Caco-2 (cell line): ENCODE results near the gene ATF6. TPM values are rescaled to one million over a fixed set of nuclear protein-coding genes. Genes with fewer than 3 reads are reported as not detected.
A peak's percentile ranks its signal among the peaks of the same experiment; 100 is the strongest.

Experiments
- BruUV-seq: library from RNA; stranded (reverse); fragments of 400-500 nt; replicated peaks from 2 replicates; lab custom pipeline; 2021; lab: Mats Ljungman, UMichigan
- CTCF ChIA-PET: fragments of 300-600 bp; sonication (Branson Sonifier 250); formaldehyde crosslinking; loops from one replicate; lab custom pipeline; 2022; ENCODE audit warnings: antibody characterized with exemption; lab: Charles Lee
- POLR2A ChIA-PET: fragments of 300-600 bp; sonication (Branson Sonifier 250); formaldehyde crosslinking; loops from one replicate; lab custom pipeline; 2022; ENCODE audit warnings: antibody characterized with exemption; lab: Charles Lee
- DNase-seq, 2 experiments: peaks; one replicate each; pipeline versions ENCODE4 v3.0.0 to v3.0.0-alpha.2; 2020 to 2022
- H3K27me3 ChIP-seq: replicated peaks from 2 replicates; pipeline ENCODE4 v1.6.0; 2011; ENCODE audit warnings: low read length; ENCODE audit not compliant: control insufficient read depth, insufficient read depth
- H3K36me3 ChIP-seq: 2 replicates; pipeline ENCODE4 v1.5.1; 2011; ENCODE audit warnings: low read length; ENCODE audit not compliant: control insufficient read depth, insufficient read depth
- H3K4me1 ChIP-seq: fragments of 250-450 bp; sonication (Bioruptor Pico); 2 replicates; pipeline ENCODE4 v1.5.1; 2020; ENCODE audit warnings: mild to moderate bottlenecking
- H3K4me3 ChIP-seq: 2 replicates; pipeline ENCODE4 v1.5.1; 2011; ENCODE audit warnings: low read depth, mild to moderate bottlenecking, control low read depth, low read length
- H3K9me3 ChIP-seq: fragments of 250-450 bp; sonication (Bioruptor Pico); 2 replicates; pipeline ENCODE4 v1.5.1; 2020; ENCODE audit warnings: mild to moderate bottlenecking, moderate library complexity
- H3K27ac Mint-ChIP-seq: one replicate; pipeline ENCODE4 v1.8.0; 2022; ENCODE audit warnings: mixed read lengths; ENCODE audit not compliant: unreplicated experiment
- H3K27me3 Mint-ChIP-seq: one replicate; pipeline ENCODE4 v1.8.0; 2022; ENCODE audit warnings: mixed read lengths; ENCODE audit not compliant: insufficient read depth, unreplicated experiment
- H3K36me3 Mint-ChIP-seq: one replicate; pipeline ENCODE4 v1.8.0; 2022; ENCODE audit warnings: mild to moderate bottlenecking, mixed read lengths; ENCODE audit not compliant: insufficient read depth, unreplicated experiment
- H3K4me1 Mint-ChIP-seq: one replicate; pipeline ENCODE4 v1.8.0; 2022; ENCODE audit warnings: low read depth, mixed read lengths; ENCODE audit not compliant: unreplicated experiment
- H3K4me3 Mint-ChIP-seq: one replicate; pipeline ENCODE4 v1.8.0; 2022; ENCODE audit warnings: mild to moderate bottlenecking, moderate library complexity, mixed read lengths; ENCODE audit not compliant: unreplicated experiment
- H3K9me3 Mint-ChIP-seq: one replicate; pipeline ENCODE4 v1.8.0; 2022; ENCODE audit warnings: mixed read lengths; ENCODE audit not compliant: unreplicated experiment
- CTCF ChIP-seq, 2 experiments: fragments of 200-600 bp in 1 of 2; IDR thresholded peaks; 1 replicate in 1 of 2; 2 replicates in 1 of 2; pipeline versions ENCODE4 v1.5.1 to v1.8.0; 2011 to 2022; ENCODE audit warnings: antibody characterized with exemption in 1 of 2, control low read depth in 1 of 2, inconsistent platforms in 1 of 2, low read depth in 1 of 2, low read length in 1 of 2, mild to moderate bottlenecking in 1 of 2, moderate library complexity in 1 of 2; ENCODE audit not compliant: insufficient read depth in 1 of 2, severe bottlenecking in 1 of 2, unreplicated experiment in 1 of 2
- intact Hi-C: fragments of 100-400 bp; cut with micrococcal nuclease; formaldehyde crosslinking; loops from one replicate; pipeline ENCODE4 v1.10.0; 2022; ENCODE audit not compliant: unreplicated experiment
- total RNA-seq: library from RNA; stranded (reverse); gene quantifications from 2 replicates; pipeline ENCODE4 v1.2.3, GENCODE V29; 2022

The ATF6 gene
- total RNA-seq, 1 experiment from 2014 or later, result 16.4 TPM

- no peak overlapping the region for H3K4me3 ChIP-seq
- no TSS peak for BruUV-seq
- CTCF ChIA-PET, result no interaction called here
- Mint-ChIP-seq H3K27ac (no peak overlapping the region), H3K4me3 (no peak overlapping the region), H3K36me3 (no peaks in the 10 kb centered on the region), H3K4me1 (no peaks in the 10 kb centered on the region), H3K9me3 (no peaks in the 10 kb centered on the region), H3K27me3 (peaks cover 3% of the 10 kb centered on the region)
- TF ChIP-seq CTCF (IDR thresholded peaks at IDR 0.05; ENCODE audit: insufficient read depth in 1 of 2, low read depth in 1 of 2, low read length in 1 of 2, severe bottlenecking in 1 of 2, unreplicated experiment in 1 of 2), result no peak
- peak in 1 of 2 experiments; percentile 8 for DNase-seq
- no peaks in the 10 kb centered on the region for H3K36me3 ChIP-seq
- POLR2A ChIA-PET, result no interaction called here
- H3K9me3 ChIP-seq, result peaks cover 9% of the 10 kb centered on the region; the same call in 1 of the 2 replicates
- intact Hi-C loops, result no loop called here
- H3K4me1 ChIP-seq, result no peaks in the 10 kb centered on the region
- no peaks in the 10 kb centered on the region; the same call in 1 of the 2 replicates for H3K27me3 ChIP-seq
These were observed 216.4 kb downstream of the ATF6 start for GRCh38 chr1:161982507-161982895.

GRCh38 chr1:161982917-161983316, 216.8 kb downstream of the ATF6 start:
- Histone ChIP-seq H3K27me3 (no peaks in the 10 kb centered on the region; the same call in 1 of the 2 replicates), H3K4me3 (no peak overlapping the region), H3K4me1 (no peaks in the 10 kb centered on the region), H3K9me3 (peaks cover 11% of the 10 kb centered on the region; the same call in 1 of the 2 replicates), H3K36me3 (no peaks in the 10 kb centered on the region)
- DNase-seq, result no peak
- TF ChIP-seq CTCF (IDR thresholded peaks at IDR 0.05; ENCODE audit: insufficient read depth in 1 of 2, low read depth in 1 of 2, low read length in 1 of 2, severe bottlenecking in 1 of 2, unreplicated experiment in 1 of 2), result no peak
- H3K36me3 Mint-ChIP-seq, result no peaks in the 10 kb centered on the region
- no peak overlapping the region for H3K27ac Mint-ChIP-seq
- no peaks in the 10 kb centered on the region for H3K4me1 Mint-ChIP-seq
- CTCF ChIA-PET, result no interaction called here
- no peak overlapping the region for H3K4me3 Mint-ChIP-seq
- BruUV-seq, result no TSS peak
- H3K9me3 Mint-ChIP-seq, result no peaks in the 10 kb centered on the region
- POLR2A ChIA-PET, result no interaction called here
- peaks cover 3% of the 10 kb centered on the region for H3K27me3 Mint-ChIP-seq
- intact Hi-C loops, result no loop called here

- Histone ChIP-seq H3K4me1 (no peaks in the 10 kb centered on the region), H3K9me3 (peaks cover 11% of the 10 kb centered on the region; the same call in 1 of the 2 replicates), H3K36me3 (no peaks in the 10 kb centered on the region), H3K27me3 (no peaks in the 10 kb centered on the region; the same call in 1 of the 2 replicates), H3K4me3 (no peak overlapping the region)
- peaks cover 6% of the 10 kb centered on the region for H3K27me3 Mint-ChIP-seq
- POLR2A ChIA-PET, result no interaction called here
- DNase-seq, result no peak
- H3K27ac Mint-ChIP-seq, result no peak overlapping the region
- BruUV-seq, result no TSS peak
- intact Hi-C loops, result no loop called here
- no peaks in the 10 kb centered on the region for H3K36me3 Mint-ChIP-seq
- no peak overlapping the region for H3K4me3 Mint-ChIP-seq
- CTCF ChIA-PET, result no interaction called here
- TF ChIP-seq CTCF (IDR thresholded peaks at IDR 0.05; ENCODE audit: insufficient read depth in 1 of 2, low read depth in 1 of 2, low read length in 1 of 2, severe bottlenecking in 1 of 2, unreplicated experiment in 1 of 2), result no peak
- H3K9me3 Mint-ChIP-seq, result no peaks in the 10 kb centered on the region
- no peaks in the 10 kb centered on the region for H3K4me1 Mint-ChIP-seq
These were observed 217.6 kb downstream of the ATF6 start for GRCh38 chr1:161983725-161984124.
